ENCODE measurements around the gene VPS33A.

The VPS33A gene

GRCh38 chr12:122228092-122228491 is 38.2 kb downstream of the VPS33A start:
- H3K9me3 ChIP-seq (ENCODE audit: control insufficient read depth, low read length), result no peaks in the 10 kb centered on the region

DNA sequence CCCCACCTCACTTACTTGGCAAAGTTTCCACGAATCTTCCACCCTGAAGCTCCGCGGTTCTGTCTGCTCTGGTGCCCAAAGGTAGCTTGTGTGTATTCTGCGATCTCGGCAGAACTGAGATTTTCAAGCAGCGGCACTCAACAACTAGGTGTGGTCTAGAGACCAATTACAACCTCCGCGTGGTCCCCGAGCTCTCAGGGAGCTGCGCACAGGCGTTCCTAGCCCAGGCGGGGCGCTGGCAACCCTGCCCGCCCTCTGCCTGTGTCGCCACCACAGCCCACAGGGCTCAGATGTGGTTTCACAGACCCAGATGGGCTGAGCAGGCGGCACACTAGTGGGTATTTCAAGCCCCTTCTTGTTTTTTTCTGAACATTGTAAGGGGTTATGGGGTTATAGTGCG is 39.0 kb downstream of the VPS33A start:
- H3K4me3 ChIP-seq (ENCODE audit: extremely low read depth, insufficient read depth, low read length, poor library complexity, severe bottlenecking), result no peak overlapping the region
- 95 to 96% methylated on average over 12 to 17 of the region's 17 CpGs for WGBS, 2 experiments (ENCODE audit: insufficient coverage in 2 of 2)
- H3K4me1 ChIP-seq (ENCODE audit: control insufficient read depth, insufficient read depth, low read length, poor library complexity, severe bottlenecking), result peaks cover 21% of the 10 kb centered on the region
- H3K36me3 ChIP-seq (ENCODE audit: control insufficient read depth, insufficient read depth, low read length), result peaks cover 49% of the 10 kb centered on the region
- no peaks in the 10 kb centered on the region for H3K9me3 ChIP-seq (ENCODE audit: control insufficient read depth, low read length)
- no peak overlapping the region for H3K27ac ChIP-seq (ENCODE audit: low read depth, low read length, severe bottlenecking)

More at GRCh38 chr12:122228092-122228491, 38.2 kb downstream of the VPS33A start:
- WGBS, 2 experiments (ENCODE audit: insufficient coverage in 2 of 2), result 98 to 100% methylated on average over 3 to 5 of the region's 5 CpGs
- H3K36me3 ChIP-seq (ENCODE audit: control insufficient read depth, insufficient read depth, low read length), result peaks cover 46% of the 10 kb centered on the region
- no peak overlapping the region for H3K27ac ChIP-seq (ENCODE audit: low read depth, low read length, severe bottlenecking)
- H3K4me1 ChIP-seq (ENCODE audit: control insufficient read depth, insufficient read depth, low read length, poor library complexity, severe bottlenecking), result peaks cover 16% of the 10 kb centered on the region
- no peak overlapping the region for H3K4me3 ChIP-seq (ENCODE audit: extremely low read depth, insufficient read depth, low read length, poor library complexity, severe bottlenecking)

DNA sequence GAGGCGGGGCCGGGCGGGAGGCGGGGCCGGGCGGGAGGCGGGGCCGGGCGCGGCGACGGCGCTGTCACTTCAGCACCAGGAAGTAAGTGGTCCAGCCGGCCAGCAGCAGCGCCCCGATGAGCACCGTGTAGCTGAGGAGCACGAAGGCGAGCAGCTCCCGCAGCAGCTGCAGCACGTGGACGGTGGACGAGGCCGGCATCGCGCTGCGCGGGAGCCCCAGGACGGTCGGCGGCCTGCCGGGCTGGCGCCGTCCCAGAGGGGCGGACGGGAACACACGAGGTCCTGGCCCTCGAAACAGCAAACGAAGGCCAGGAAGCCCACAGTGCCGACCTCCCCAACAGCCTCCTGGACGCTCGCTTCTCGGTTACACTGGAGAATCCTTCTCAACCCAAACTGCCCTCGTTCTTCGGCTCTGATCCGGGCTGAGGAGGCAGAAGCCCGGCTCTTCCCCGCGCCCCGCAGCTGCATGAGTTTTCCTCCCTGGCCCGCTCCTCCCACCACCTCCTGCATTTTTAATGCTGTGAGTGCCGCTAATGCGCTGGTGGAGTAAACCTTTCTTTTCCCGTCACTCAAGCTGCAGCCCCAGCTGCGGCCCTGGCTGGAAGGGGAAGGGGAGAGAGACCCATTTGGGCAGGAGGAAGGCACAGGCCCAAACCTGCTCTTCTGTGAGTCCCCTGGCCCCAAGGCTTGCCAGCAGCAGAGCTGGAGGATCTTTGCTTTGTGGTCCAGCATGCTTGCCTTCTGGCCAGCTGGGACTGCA is 39.7 kb downstream of the VPS33A start:
- Histone ChIP-seq H3K36me3 (ENCODE audit: control insufficient read depth, insufficient read depth, low read length) (peaks cover 48% of the 10 kb centered on the region), H3K4me3 (ENCODE audit: extremely low read depth, insufficient read depth, low read length, poor library complexity, severe bottlenecking) (peak overlapping the region; percentile 1), H3K9me3 (ENCODE audit: control insufficient read depth, low read length) (no peaks in the 10 kb centered on the region), H3K4me1 (ENCODE audit: control insufficient read depth, insufficient read depth, low read length, poor library complexity, severe bottlenecking) (peaks cover 21% of the 10 kb centered on the region), H3K27ac (ENCODE audit: low read depth, low read length, severe bottlenecking) (no peak overlapping the region)
- 31 to 32% methylated on average over 38 to 41 of the region's 55 CpGs for WGBS, 2 experiments (ENCODE audit: insufficient coverage in 2 of 2)

GRCh38 chr12:122225683-122226365 is 40.5 kb downstream of the VPS33A start, which contains the start of gene DIABLO:
Gene DIABLO (minus strand): TSS chr12:122226052. CDS start chr12:122226014, 38 bp downstream.
- Histone ChIP-seq H3K9me3 (ENCODE audit: control insufficient read depth, low read length) (no peaks in the 10 kb centered on the region), H3K27ac (ENCODE audit: low read depth, low read length, severe bottlenecking) (peak within 1 kb of the TSS; percentile 98), H3K4me1 (ENCODE audit: control insufficient read depth, insufficient read depth, low read length, poor library complexity, severe bottlenecking) (peaks cover 21% of the 10 kb centered on the region), H3K4me3 (ENCODE audit: extremely low read depth, insufficient read depth, low read length, poor library complexity, severe bottlenecking) (peak within 1 kb of the TSS; percentile 97), H3K36me3 (ENCODE audit: control insufficient read depth, insufficient read depth, low read length) (peaks cover 48% of the 10 kb centered on the region)
- 0 to 1% methylated on average over 46 to 52 of the region's 74 CpGs for WGBS, 2 experiments (ENCODE audit: insufficient coverage in 2 of 2)

DNA sequence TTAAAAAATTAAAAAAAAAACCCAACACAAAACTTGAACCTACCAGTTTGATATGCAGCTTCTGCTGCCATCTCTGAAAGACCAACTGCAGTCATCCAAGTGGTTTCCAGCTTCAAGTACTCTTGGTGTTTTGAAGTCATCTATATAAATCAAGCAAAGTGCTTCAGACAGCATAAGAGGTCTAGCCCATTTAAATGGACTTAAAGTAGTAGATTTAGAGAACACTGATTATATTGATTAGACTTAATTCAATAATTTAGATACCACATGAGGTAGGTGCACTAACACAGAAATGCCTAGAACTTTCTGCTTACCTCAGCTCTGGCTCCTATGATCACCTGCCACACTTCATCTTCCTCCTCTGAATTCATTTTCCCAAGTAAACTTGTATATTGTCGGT is 49.8 kb downstream of the VPS33A start:
- H3K4me3 ChIP-seq (ENCODE audit: extremely low read depth, insufficient read depth, low read length, poor library complexity, severe bottlenecking), result no peak overlapping the region
- peaks cover 89% of the 10 kb centered on the region for H3K36me3 ChIP-seq (ENCODE audit: control insufficient read depth, insufficient read depth, low read length)
- no peak overlapping the region for H3K27ac ChIP-seq (ENCODE audit: low read depth, low read length, severe bottlenecking)
- WGBS, 2 experiments (ENCODE audit: insufficient coverage in 2 of 2), result no CpG with 5 or more reads among the region's 1 CpG
- no peaks in the 10 kb centered on the region for H3K4me1 ChIP-seq (ENCODE audit: control insufficient read depth, insufficient read depth, low read length, poor library complexity, severe bottlenecking)
- no peaks in the 10 kb centered on the region for H3K9me3 ChIP-seq (ENCODE audit: control insufficient read depth, low read length)

- no peak overlapping the region for H3K4me3 ChIP-seq (ENCODE audit: extremely low read depth, insufficient read depth, low read length, poor library complexity, severe bottlenecking)
- H3K36me3 ChIP-seq (ENCODE audit: control insufficient read depth, insufficient read depth, low read length), result peaks cover 89% of the 10 kb centered on the region
- WGBS, 2 experiments (ENCODE audit: insufficient coverage in 2 of 2), result 92 to 100% methylated on average over 3 of the region's 5 CpGs
- H3K9me3 ChIP-seq (ENCODE audit: control insufficient read depth, low read length), result no peaks in the 10 kb centered on the region
- H3K27ac ChIP-seq (ENCODE audit: low read depth, low read length, severe bottlenecking), result no peak overlapping the region
- H3K4me1 ChIP-seq (ENCODE audit: control insufficient read depth, insufficient read depth, low read length, poor library complexity, severe bottlenecking), result no peaks in the 10 kb centered on the region
Measured at GRCh38 chr12:122215771-122216170, 50.5 kb downstream of the VPS33A start.

DNA sequence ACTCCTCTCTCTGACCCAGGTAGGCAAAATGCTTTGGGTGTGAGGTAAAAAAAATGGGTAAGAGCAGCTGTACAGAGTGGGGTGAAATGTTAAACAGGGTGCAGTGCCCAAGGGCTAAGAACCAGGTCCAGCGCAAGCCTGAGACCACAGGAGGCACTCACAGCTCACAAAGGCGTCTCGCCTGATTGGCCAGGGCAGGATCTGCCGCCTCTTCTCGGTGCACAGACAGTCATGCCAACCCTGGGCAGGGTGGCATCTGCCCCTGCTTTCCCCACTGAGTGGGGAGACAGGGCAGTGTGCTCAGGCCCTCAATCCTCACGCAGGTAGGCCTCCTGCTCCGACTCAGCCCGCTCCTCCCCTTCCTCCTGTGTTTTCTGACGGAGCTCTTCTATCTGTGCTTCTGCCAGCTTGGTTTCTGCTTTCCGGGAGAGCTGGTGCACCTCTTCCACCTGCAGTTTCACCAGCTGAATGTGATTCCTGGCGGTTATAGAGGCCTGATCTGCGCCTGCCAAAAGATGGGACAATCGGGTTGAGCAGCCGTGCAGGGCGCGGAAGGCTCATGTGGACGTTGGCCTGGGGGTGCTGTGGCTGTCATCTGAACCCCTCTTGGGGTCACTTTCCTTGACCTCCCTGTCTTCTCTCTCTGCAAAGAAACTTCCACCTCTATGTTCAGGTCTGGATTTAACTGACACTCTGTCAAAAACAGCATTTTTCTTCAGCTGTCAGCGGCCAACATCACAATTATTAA is 58.0 kb downstream of the VPS33A start:
- 94 to 96% methylated on average over 18 of the region's 18 CpGs for WGBS, 2 experiments (ENCODE audit: insufficient coverage in 2 of 2)
- Histone ChIP-seq H3K4me3 (ENCODE audit: extremely low read depth, insufficient read depth, low read length, poor library complexity, severe bottlenecking) (no peak overlapping the region), H3K4me1 (ENCODE audit: control insufficient read depth, insufficient read depth, low read length, poor library complexity, severe bottlenecking) (no peaks in the 10 kb centered on the region), H3K27ac (ENCODE audit: low read depth, low read length, severe bottlenecking) (no peak overlapping the region), H3K9me3 (ENCODE audit: control insufficient read depth, low read length) (no peaks in the 10 kb centered on the region), H3K36me3 (ENCODE audit: control insufficient read depth, insufficient read depth, low read length) (peaks cover 64% of the 10 kb centered on the region)

DNA sequence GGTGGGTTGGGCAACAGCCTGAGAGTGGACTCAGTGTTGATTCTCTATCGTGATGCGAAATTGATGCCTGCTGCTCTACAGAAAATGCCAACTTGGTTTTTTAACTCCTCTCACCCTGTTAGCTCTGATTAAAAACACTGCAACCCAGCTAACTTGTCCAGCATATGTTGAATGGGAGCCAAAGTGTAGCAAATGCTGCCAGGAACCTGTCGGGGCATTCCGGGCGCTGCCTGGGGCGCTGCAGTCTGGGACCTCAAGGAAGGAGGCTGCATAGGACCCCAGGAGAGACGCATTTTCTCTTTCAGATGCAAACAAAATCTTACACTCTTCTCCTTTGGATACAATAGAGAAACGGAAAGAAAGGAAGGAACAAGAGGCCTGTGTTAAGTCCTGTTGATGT is 58.9 kb downstream of the VPS33A start:
- Histone ChIP-seq H3K4me1 (ENCODE audit: control insufficient read depth, insufficient read depth, low read length, poor library complexity, severe bottlenecking) (no peaks in the 10 kb centered on the region), H3K4me3 (ENCODE audit: extremely low read depth, insufficient read depth, low read length, poor library complexity, severe bottlenecking) (no peak overlapping the region), H3K36me3 (ENCODE audit: control insufficient read depth, insufficient read depth, low read length) (peaks cover 56% of the 10 kb centered on the region), H3K27ac (ENCODE audit: low read depth, low read length, severe bottlenecking) (no peak overlapping the region), H3K9me3 (ENCODE audit: control insufficient read depth, low read length) (no peaks in the 10 kb centered on the region)
- 96% methylated on average over 6 to 7 of the region's 8 CpGs for WGBS, 2 experiments (ENCODE audit: insufficient coverage in 2 of 2)

DNA sequence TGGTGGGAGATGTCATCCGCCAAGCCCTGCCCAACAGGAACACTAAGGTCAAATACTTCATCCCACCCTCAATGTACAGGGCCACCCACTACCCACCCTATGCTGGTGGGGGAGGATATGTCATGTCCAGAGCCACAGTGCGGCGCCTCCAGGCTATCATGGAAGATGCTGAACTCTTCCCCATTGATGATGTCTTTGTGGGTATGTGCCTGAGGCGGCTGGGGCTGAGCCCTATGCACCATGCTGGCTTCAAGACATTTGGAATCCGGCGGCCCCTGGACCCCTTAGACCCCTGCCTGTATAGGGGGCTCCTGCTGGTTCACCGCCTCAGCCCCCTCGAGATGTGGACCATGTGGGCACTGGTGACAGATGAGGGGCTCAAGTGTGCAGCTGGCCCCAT is 59.3 kb downstream of the VPS33A start:
- Histone ChIP-seq H3K27ac (ENCODE audit: low read depth, low read length, severe bottlenecking) (no peak overlapping the region), H3K9me3 (ENCODE audit: control insufficient read depth, low read length) (no peaks in the 10 kb centered on the region), H3K36me3 (ENCODE audit: control insufficient read depth, insufficient read depth, low read length) (peaks cover 52% of the 10 kb centered on the region), H3K4me1 (ENCODE audit: control insufficient read depth, insufficient read depth, low read length, poor library complexity, severe bottlenecking) (no peaks in the 10 kb centered on the region), H3K4me3 (ENCODE audit: extremely low read depth, insufficient read depth, low read length, poor library complexity, severe bottlenecking) (no peak overlapping the region)
- 96 to 100% methylated on average over 4 to 6 of the region's 8 CpGs for WGBS, 2 experiments (ENCODE audit: insufficient coverage in 2 of 2)

DNA sequence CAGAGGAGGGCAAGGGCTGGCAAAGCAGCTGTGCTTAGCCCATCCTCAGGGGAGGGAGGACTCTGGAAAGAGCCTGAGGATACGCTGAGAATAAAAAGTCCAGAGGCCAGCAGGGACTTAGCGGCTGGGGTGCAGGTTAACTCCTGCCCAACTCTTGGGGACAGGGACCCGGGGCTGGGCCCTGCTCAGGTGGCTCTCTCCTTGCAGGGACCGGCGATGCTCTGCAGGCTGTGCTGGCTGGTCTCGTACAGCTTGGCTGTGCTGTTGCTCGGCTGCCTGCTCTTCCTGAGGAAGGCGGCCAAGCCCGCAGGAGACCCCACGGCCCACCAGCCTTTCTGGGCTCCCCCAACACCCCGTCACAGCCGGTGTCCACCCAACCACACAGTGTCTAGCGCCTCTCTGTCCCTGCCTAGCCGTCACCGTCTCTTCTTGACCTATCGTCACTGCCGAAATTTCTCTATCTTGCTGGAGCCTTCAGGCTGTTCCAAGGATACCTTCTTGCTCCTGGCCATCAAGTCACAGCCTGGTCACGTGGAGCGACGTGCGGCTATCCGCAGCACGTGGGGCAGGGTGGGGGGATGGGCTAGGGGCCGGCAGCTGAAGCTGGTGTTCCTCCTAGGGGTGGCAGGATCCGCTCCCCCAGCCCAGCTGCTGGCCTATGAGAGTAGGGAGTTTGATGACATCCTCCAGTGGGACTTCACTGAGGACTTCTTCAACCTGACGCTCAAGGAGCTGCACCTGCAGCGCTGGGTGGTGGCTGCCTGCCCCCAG is 60.0 kb downstream of the VPS33A start:
- WGBS, 2 experiments (ENCODE audit: insufficient coverage in 2 of 2), result 89 to 92% methylated on average over 21 to 27 of the region's 27 CpGs
- Histone ChIP-seq H3K4me1 (ENCODE audit: control insufficient read depth, insufficient read depth, low read length, poor library complexity, severe bottlenecking) (no peaks in the 10 kb centered on the region), H3K27ac (ENCODE audit: low read depth, low read length, severe bottlenecking) (no peak overlapping the region), H3K9me3 (ENCODE audit: control insufficient read depth, low read length) (no peaks in the 10 kb centered on the region), H3K4me3 (ENCODE audit: extremely low read depth, insufficient read depth, low read length, poor library complexity, severe bottlenecking) (no peak overlapping the region), H3K36me3 (ENCODE audit: control insufficient read depth, insufficient read depth, low read length) (peaks cover 45% of the 10 kb centered on the region)
